Measurements from ENCODE around the gene GARS1.
A peak's percentile ranks its signal among the peaks of the same experiment; 100 is the strongest.
"Not testable (repeated sequence)": the region's sequence is repeated elsewhere in the genome, so short reads cannot be mapped to it uniquely, and the experiment has no call there.

GARS1 gene

GRCh38 chr7:30564243-30564892 lies 30.3 kb upstream of the GARS1 start:
- Mint-ChIP-seq H3K27me3 (ENCODE audit: low read depth) (peaks cover 5% of the 10 kb centered on the region), H3K36me3 (ENCODE audit: low read depth) (peaks cover 11% of the 10 kb centered on the region), H3K4me3 (no peak overlapping the region), H3K4me1 (peaks cover 11% of the 10 kb centered on the region), H3K27ac (peak overlapping the region; percentile 46 to 61 (median 55)), H3K9me3 (no peaks in the 10 kb centered on the region)
- TF ChIP-seq, protein P1, sequence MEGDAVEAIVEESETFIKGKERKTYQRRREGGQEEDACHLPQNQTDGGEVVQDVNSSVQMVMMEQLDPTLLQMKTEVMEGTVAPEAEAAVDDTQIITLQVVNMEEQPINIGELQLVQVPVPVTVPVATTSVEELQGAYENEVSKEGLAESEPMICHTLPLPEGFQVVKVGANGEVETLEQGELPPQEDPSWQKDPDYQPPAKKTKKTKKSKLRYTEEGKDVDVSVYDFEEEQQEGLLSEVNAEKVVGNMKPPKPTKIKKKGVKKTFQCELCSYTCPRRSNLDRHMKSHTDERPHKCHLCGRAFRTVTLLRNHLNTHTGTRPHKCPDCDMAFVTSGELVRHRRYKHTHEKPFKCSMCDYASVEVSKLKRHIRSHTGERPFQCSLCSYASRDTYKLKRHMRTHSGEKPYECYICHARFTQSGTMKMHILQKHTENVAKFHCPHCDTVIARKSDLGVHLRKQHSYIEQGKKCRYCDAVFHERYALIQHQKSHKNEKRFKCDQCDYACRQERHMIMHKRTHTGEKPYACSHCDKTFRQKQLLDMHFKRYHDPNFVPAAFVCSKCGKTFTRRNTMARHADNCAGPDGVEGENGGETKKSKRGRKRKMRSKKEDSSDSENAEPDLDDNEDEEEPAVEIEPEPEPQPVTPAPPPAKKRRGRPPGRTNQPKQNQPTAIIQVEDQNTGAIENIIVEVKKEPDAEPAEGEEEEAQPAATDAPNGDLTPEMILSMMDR (IDR thresholded peaks at IDR 0.05; ENCODE audit: unreplicated experiment in 3 of 3), result peak; percentile 81 to 89 (median 88)

GRCh38 chr7:30566596-30566995 lies 28.1 kb upstream of the GARS1 start:
- Mint-ChIP-seq H3K27ac (peak overlapping the region; percentile 8 to 82 (median 79)), H3K4me1 (peaks cover 11% of the 10 kb centered on the region), H3K27me3 (ENCODE audit: low read depth) (peaks cover 5% of the 10 kb centered on the region), H3K4me3 (no peak overlapping the region), H3K9me3 (no peaks in the 10 kb centered on the region), H3K36me3 (ENCODE audit: low read depth) (peaks cover 16% of the 10 kb centered on the region)
- TF ChIP-seq, protein P1 (IDR thresholded peaks at IDR 0.05; ENCODE audit: unreplicated experiment in 3 of 3), result no peak

DNA sequence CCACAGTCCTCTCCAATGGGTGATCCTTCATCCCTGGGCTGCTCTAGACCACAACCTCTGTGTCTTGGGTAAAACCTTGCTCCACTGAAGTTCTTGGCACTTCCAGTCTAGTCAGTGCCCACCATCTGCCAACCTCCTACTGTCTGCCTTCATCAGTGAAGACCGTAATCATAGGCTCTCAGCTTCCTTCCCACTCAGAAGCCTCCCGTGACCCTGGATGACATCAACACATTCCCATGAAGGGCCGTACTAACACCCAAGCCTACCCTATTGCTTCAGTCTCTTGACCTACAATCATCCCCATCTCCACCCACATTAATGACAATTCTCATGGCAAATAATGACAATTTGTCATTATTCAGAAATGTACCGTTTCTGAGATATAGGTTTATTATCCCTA lies 27.6 kb upstream of the GARS1 start:
- no peak overlapping the region for H3K4me3 Mint-ChIP-seq
- H3K9me3 Mint-ChIP-seq, result no peaks in the 10 kb centered on the region
- TF ChIP-seq, protein P1 (IDR thresholded peaks at IDR 0.05; ENCODE audit: unreplicated experiment in 3 of 3), result no peak
- peak overlapping the region; percentile 8 to 82 (median 79) for H3K27ac Mint-ChIP-seq
- H3K36me3 Mint-ChIP-seq (ENCODE audit: low read depth), result peaks cover 17% of the 10 kb centered on the region
- H3K27me3 Mint-ChIP-seq (ENCODE audit: low read depth), result peaks cover 5% of the 10 kb centered on the region
- peaks cover 11% of the 10 kb centered on the region for H3K4me1 Mint-ChIP-seq

DNA sequence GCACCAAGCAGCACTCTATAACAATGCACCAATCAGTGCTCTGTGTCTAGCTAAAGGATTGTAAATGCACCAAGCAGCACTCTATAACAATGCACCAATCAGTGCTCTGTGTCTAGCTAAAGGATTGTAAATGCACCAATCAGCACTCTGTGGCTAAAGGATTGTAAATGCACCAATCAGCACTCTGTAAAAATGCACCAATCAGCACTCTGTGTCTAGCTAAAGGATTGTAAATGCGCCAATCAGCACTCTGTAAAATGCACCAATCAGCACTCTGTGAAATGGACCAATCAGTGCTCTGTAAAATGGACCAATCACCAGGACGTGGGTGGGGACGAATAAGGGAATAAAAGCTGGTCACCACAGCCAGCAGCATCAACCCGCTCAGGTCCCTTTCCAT lies 24.4 kb upstream of the GARS1 start:
- H3K27me3 Mint-ChIP-seq (ENCODE audit: low read depth); H3K4me3 Mint-ChIP-seq; H3K4me1 Mint-ChIP-seq; H3K27ac Mint-ChIP-seq: not testable (repeated sequence)
- Mint-ChIP-seq H3K9me3 (peaks cover 11% of the 10 kb centered on the region), H3K36me3 (ENCODE audit: low read depth) (peaks cover 39% of the 10 kb centered on the region)

- H3K27ac Mint-ChIP-seq, result no peak overlapping the region
- TF ChIP-seq, protein P1 (IDR thresholded peaks at IDR 0.05; ENCODE audit: unreplicated experiment in 3 of 3), result no peak
- H3K9me3 Mint-ChIP-seq, result peaks cover 23% of the 10 kb centered on the region
These were observed 22.4 kb upstream of the GARS1 start for GRCh38 chr7:30572212-30572841.

DNA sequence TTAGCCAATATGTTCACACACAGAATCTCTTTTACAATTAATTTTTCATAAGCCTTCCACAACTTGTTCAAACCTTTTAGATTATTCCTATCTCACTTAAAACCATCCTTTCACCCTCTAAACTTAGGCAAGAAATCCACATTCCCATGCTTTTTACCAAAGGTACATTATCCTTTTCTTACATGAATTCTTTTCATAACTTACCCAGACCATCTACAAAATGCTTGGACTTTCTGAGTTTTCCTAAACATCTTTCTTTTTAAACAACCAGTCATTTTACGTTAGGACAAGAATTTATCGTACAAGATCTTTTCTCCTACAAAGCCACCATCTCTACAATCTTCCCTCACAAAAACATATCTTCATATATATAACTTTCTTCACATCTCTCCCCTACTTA lies 18.8 kb upstream of the GARS1 start:
- H3K27me3 Mint-ChIP-seq (ENCODE audit: low read depth), result no peaks in the 10 kb centered on the region
- H3K27ac Mint-ChIP-seq, result no peak overlapping the region
- H3K9me3 Mint-ChIP-seq, result peaks cover 45% of the 10 kb centered on the region
- H3K4me1 Mint-ChIP-seq, result no peaks in the 10 kb centered on the region
- H3K4me3 Mint-ChIP-seq, result no peak overlapping the region
- TF ChIP-seq, protein P1 (IDR thresholded peaks at IDR 0.05; ENCODE audit: unreplicated experiment in 3 of 3), result no peak
- peaks cover 82% of the 10 kb centered on the region for H3K36me3 Mint-ChIP-seq (ENCODE audit: low read depth)

More at GRCh38 chr7:30572212-30572841, 22.4 kb upstream of the GARS1 start:
- peaks cover 60% of the 10 kb centered on the region for H3K36me3 Mint-ChIP-seq (ENCODE audit: low read depth)
- no peaks in the 10 kb centered on the region for H3K4me1 Mint-ChIP-seq
- no peak overlapping the region for H3K4me3 Mint-ChIP-seq
- no peaks in the 10 kb centered on the region for H3K27me3 Mint-ChIP-seq (ENCODE audit: low read depth)

Data from nephron (organoid).